Measurements from ENCODE around the gene CYFIP2.

DNA sequence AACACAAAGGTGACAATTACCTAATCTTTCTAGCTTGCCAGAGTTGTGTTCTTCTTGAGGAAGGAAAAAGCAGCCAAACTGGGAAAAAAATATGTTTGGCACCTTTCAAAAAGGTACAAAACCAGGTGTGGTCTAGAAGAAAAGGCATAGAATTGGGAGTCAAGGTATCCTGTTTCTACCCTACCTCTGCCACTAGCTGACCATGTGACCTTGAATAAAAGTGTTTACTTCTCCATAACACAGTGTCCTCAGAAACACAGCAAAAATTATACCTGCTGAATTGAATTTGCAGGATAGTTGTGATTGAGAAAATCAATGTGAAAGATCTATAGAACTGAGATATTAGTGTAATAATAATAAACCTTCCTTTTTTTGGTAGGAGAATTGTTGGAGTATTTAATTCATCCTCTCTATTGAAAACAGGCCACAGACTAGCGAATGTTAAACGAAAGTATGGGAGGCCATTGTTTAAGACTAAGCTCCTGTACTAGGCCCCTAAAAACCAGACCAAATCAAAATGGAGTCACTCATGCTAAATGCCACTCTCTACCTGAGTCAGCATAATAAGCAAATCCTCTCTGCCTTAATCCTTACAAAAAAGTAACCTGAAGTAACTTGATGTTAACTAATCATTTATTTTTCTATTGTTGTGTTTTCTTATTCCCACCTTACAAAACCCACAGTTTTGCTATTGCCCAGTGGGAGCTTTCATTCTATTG is 12.6 kb downstream of the CYFIP2 start:
- TF ChIP-seq, protein P1, sequence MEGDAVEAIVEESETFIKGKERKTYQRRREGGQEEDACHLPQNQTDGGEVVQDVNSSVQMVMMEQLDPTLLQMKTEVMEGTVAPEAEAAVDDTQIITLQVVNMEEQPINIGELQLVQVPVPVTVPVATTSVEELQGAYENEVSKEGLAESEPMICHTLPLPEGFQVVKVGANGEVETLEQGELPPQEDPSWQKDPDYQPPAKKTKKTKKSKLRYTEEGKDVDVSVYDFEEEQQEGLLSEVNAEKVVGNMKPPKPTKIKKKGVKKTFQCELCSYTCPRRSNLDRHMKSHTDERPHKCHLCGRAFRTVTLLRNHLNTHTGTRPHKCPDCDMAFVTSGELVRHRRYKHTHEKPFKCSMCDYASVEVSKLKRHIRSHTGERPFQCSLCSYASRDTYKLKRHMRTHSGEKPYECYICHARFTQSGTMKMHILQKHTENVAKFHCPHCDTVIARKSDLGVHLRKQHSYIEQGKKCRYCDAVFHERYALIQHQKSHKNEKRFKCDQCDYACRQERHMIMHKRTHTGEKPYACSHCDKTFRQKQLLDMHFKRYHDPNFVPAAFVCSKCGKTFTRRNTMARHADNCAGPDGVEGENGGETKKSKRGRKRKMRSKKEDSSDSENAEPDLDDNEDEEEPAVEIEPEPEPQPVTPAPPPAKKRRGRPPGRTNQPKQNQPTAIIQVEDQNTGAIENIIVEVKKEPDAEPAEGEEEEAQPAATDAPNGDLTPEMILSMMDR (IDR thresholded peaks at IDR 0.05; ENCODE audit: low read length): no peak
- TF ChIP-seq EZH2 (IDR thresholded peaks at IDR 0.05; ENCODE audit: borderline replicate concordance, low read length): no peak
